Astrocyte (in vitro differentiated cells and primary cell): ENCODE results near the gene OVOL3. TPM values are rescaled to one million over a fixed set of nuclear protein-coding genes. Genes with fewer than 3 reads are reported as not detected.

Source experiments
- DNase-seq: peaks from one replicate; pipeline ENCODE4 v3.0.0-alpha.2; 2010; ENCODE audit warnings: low read depth
- FAIRE-seq: peaks from 2 replicates; lab custom pipeline; 2011; peaks lifted over from hg19 to GRCh38; lab: Jason Lieb, UNC
- H2AFZ ChIP-seq: 2 replicates; pipeline ENCODE4 v1.6.0; 2012; ENCODE audit warnings: low read depth, low read length, inconsistent platforms
- H3K27ac ChIP-seq: 2 replicates; pipeline ENCODE4 v1.5.1; 2011; ENCODE audit warnings: low read depth, low read length, inconsistent platforms
- H3K27me3 ChIP-seq: 2 replicates; pipeline ENCODE4 v1.6.0; 2011; ENCODE audit warnings: low read length, inconsistent platforms; ENCODE audit not compliant: insufficient read depth
- H3K36me3 ChIP-seq: 2 replicates; pipeline ENCODE4 v1.5.1; 2011; ENCODE audit warnings: low read length, inconsistent platforms; ENCODE audit not compliant: insufficient read depth
- H3K4me1 ChIP-seq: 2 replicates; pipeline ENCODE4 v1.5.1; 2011; ENCODE audit warnings: low read length, inconsistent platforms; ENCODE audit not compliant: insufficient read depth
- H3K4me2 ChIP-seq: 2 replicates; pipeline ENCODE4 v1.6.0; 2012; ENCODE audit warnings: low read length, inconsistent platforms
- H3K4me3 ChIP-seq: 2 replicates; pipeline ENCODE4 v1.5.1; 2011; ENCODE audit warnings: low read depth, mild to moderate bottlenecking, low read length, inconsistent platforms; ENCODE audit not compliant: insufficient read depth
- H3K79me2 ChIP-seq: 2 replicates; pipeline ENCODE4 v1.6.0; 2012; ENCODE audit warnings: mild to moderate bottlenecking, low read length, inconsistent platforms; ENCODE audit not compliant: insufficient read depth
- H3K9ac ChIP-seq: 2 replicates; pipeline ENCODE4 v1.6.0; 2012; ENCODE audit warnings: mild to moderate bottlenecking, low read length, inconsistent platforms
- H3K9me3 ChIP-seq: 2 replicates; pipeline ENCODE4 v1.5.1; 2012; ENCODE audit warnings: low read depth, mild to moderate bottlenecking, low read length, inconsistent platforms; ENCODE audit not compliant: insufficient read depth
- H4K20me1 ChIP-seq: 2 replicates; pipeline ENCODE4 v1.6.0; 2012; ENCODE audit warnings: low read length, inconsistent platforms; ENCODE audit not compliant: insufficient read depth
- H3K27ac Mint-ChIP-seq: one replicate; pipeline ENCODE4 v1.8.0; 2021; ENCODE audit warnings: mild to moderate bottlenecking, mixed read lengths; ENCODE audit not compliant: unreplicated experiment
- H3K27me3 Mint-ChIP-seq: one replicate; pipeline ENCODE4 v1.8.0; 2021; ENCODE audit warnings: low read depth, mixed read lengths; ENCODE audit not compliant: unreplicated experiment
- H3K36me3 Mint-ChIP-seq: one replicate; pipeline ENCODE4 v1.8.0; 2021; ENCODE audit warnings: low read depth, mixed read lengths; ENCODE audit not compliant: unreplicated experiment
- H3K4me1 Mint-ChIP-seq: one replicate; pipeline ENCODE4 v1.8.0; 2021; ENCODE audit warnings: low read depth, mixed read lengths; ENCODE audit not compliant: unreplicated experiment
- H3K4me3 Mint-ChIP-seq: one replicate; pipeline ENCODE4 v1.8.0; 2021; ENCODE audit warnings: mild to moderate bottlenecking, moderate library complexity, mixed read lengths; ENCODE audit not compliant: unreplicated experiment
- H3K9me3 Mint-ChIP-seq: one replicate; pipeline ENCODE4 v1.8.0; 2021; ENCODE audit warnings: mild to moderate bottlenecking, mixed read lengths; ENCODE audit not compliant: unreplicated experiment
- EZH2 ChIP-seq: IDR thresholded peaks from 2 replicates; pipeline ENCODE4 v1.6.1; 2012; ENCODE audit warnings: mild to moderate bottlenecking, low read length, inconsistent platforms; ENCODE audit not compliant: insufficient read depth
- total RNA-seq: library from RNA; stranded (reverse); gene quantifications from 2 replicates; pipeline ENCODE4 v1.2.1, GENCODE V29; 2021
- TF ChIP-seq, protein P1 (sequence below): IDR thresholded peaks from 2 replicates; pipeline ENCODE4 v1.5.1; 2011; ENCODE audit warnings: low read depth, mild to moderate bottlenecking, inconsistent platforms, low read length, moderate library complexity; ENCODE audit not compliant: insufficient read depth

OVOL3 gene
- total RNA-seq, 1 donor from 2014 or later = not detected

DNA sequence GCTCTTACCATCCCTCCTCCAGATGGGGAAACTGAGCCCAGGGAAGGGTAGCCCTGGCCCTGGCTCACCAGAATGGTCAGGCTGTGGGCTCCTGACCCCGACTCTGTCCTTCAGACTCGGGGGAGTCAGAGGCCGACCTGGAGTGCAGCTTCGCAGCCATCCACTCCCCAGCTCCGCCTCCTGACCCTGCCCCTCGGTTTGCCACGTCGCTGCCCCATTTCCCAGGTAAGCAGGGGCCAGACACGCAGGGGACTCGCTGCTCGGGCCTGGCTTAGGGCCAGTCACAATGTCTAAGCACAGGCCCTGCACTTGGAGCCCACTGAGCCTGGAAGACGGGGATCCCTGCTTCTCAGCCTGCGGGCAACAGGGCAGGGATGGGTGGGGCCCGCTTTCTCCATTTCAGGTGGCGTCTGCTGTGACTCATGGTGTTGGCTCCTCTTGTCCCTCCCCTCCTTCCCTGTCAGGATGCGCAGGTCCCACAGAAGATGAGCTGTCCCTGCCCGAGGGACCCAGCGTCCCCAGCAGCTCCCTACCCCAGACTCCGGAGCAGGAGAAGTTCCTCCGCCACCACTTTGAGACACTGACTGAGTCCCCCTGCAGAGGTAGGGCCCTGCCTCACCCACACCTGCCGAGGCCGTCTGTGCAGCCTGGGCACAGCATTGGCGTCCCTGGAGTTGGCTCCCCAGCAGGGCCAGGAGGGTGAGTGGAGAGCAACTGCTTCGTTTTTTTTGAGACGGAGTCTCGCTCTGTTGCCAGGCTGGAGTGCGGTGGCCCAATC, 9.2 kb upstream of the OVOL3 start:
- Histone ChIP-seq H3K4me1 (no peaks in the 10 kb centered on the region), H3K27me3 (no peaks in the 10 kb centered on the region), H3K36me3 (peaks cover 3% of the 10 kb centered on the region), H3K9me3 (no peaks in the 10 kb centered on the region), H3K27ac (no peak overlapping the region), H3K4me2 (no peak overlapping the region), H4K20me1 (no peaks in the 10 kb centered on the region), H3K79me2 (no peaks in the 10 kb centered on the region), H2AFZ (no peak overlapping the region), H3K9ac (no peak overlapping the region), H3K4me3 (no peak overlapping the region)
- Mint-ChIP-seq H3K4me3 (no peak overlapping the region), H3K36me3 (peaks cover 4% of the 10 kb centered on the region), H3K9me3 (no peaks in the 10 kb centered on the region), H3K4me1 (peaks cover 7% of the 10 kb centered on the region), H3K27me3 (peaks cover 3% of the 10 kb centered on the region), H3K27ac (no peak overlapping the region)
- FAIRE-seq (no peak), DNase-seq (no peak)
- TF ChIP-seq, protein P1, sequence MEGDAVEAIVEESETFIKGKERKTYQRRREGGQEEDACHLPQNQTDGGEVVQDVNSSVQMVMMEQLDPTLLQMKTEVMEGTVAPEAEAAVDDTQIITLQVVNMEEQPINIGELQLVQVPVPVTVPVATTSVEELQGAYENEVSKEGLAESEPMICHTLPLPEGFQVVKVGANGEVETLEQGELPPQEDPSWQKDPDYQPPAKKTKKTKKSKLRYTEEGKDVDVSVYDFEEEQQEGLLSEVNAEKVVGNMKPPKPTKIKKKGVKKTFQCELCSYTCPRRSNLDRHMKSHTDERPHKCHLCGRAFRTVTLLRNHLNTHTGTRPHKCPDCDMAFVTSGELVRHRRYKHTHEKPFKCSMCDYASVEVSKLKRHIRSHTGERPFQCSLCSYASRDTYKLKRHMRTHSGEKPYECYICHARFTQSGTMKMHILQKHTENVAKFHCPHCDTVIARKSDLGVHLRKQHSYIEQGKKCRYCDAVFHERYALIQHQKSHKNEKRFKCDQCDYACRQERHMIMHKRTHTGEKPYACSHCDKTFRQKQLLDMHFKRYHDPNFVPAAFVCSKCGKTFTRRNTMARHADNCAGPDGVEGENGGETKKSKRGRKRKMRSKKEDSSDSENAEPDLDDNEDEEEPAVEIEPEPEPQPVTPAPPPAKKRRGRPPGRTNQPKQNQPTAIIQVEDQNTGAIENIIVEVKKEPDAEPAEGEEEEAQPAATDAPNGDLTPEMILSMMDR = no peak
- no peak for TF ChIP-seq EZH2

DNA sequence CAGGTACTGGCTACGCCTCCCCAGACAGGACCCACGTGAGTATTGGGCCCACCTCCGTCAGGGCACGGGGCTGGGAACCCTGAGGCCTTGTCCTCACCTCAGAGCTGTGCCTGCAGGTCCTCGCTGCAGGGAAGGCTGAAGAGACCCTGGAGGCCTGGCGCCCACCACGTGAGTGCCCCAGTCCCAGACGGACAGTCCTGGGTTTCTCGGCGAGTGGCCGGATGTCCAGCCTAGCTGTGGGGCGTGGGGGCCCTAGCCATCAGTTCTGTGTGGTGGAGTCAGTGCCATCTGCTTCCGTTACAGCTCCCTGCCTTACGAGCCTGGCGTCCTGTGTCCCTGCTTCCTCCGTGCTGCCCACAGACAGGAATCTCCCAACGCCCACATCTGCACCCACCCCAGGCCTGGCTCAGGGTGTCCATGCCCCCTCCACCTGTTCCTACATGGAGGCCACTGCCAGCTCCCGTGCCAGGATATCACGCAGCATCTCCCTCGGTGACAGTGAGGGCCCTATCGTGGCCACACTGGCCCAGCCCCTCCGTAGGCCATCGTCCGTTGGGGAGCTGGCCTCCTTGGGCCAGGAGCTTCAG, 7.8 kb upstream of the OVOL3 start:
- Histone ChIP-seq H3K27ac (no peak overlapping the region), H2AFZ (no peak overlapping the region), H3K9ac (no peak overlapping the region), H3K27me3 (no peaks in the 10 kb centered on the region), H3K79me2 (no peaks in the 10 kb centered on the region), H3K4me3 (no peak overlapping the region), H3K4me1 (no peaks in the 10 kb centered on the region), H3K36me3 (peaks cover 3% of the 10 kb centered on the region), H4K20me1 (no peaks in the 10 kb centered on the region), H3K4me2 (no peak overlapping the region), H3K9me3 (no peaks in the 10 kb centered on the region)
- H3K27me3 Mint-ChIP-seq = no peaks in the 10 kb centered on the region
- H3K4me1 Mint-ChIP-seq = peaks cover 7% of the 10 kb centered on the region
- DNase-seq (no peak), FAIRE-seq (no peak)
- peaks cover 4% of the 10 kb centered on the region for H3K36me3 Mint-ChIP-seq
- TF ChIP-seq, protein P1 = no peak
- no peak for TF ChIP-seq EZH2
- no peak overlapping the region for H3K4me3 Mint-ChIP-seq
- no peak overlapping the region for H3K27ac Mint-ChIP-seq
- H3K9me3 Mint-ChIP-seq = peaks cover 3% of the 10 kb centered on the region
